IMR-90 (cell line): Measurements from ENCODE around the gene ROBO1. TPM values are rescaled to one million over a fixed set of nuclear protein-coding genes. Genes with fewer than 3 reads are reported as not detected.

Source experiments
- ATAC-seq: fragments of 200-7000 bp; cut with Tn5 transposase; 2 replicates; pipeline ENCODE4 v1.9.1; 2020; ENCODE audit warnings: low read depth, mild to moderate bottlenecking, moderate library complexity
- BruUV-seq: library from RNA; stranded (reverse); fragments of 400-500 nt; replicated peaks from 2 replicates; lab custom pipeline; 2021; lab: Mats Ljungman, UMichigan
- CTCF ChIA-PET: fragments of 300-600 bp; formaldehyde crosslinking; extraction: SDS; loops from one replicate; lab custom pipeline; 2021; ENCODE audit warnings: antibody characterized with exemption; lab: Yijun Ruan, JAX
- POLR2A ChIA-PET: fragments of 300-600 bp; sonication (Branson Sonifier 250); formaldehyde crosslinking; loops from one replicate; lab custom pipeline; 2022; ENCODE audit warnings: antibody characterized with exemption; ENCODE audit not compliant: unreplicated experiment; lab: Charles Lee
- DNase-seq: peaks from one replicate; pipeline ENCODE4 v3.0.0; 2013
- H2AFZ ChIP-seq: replicated peaks from 2 replicates; pipeline ENCODE3; 2013; ENCODE audit warnings: low read length, mild to moderate bottlenecking; ENCODE audit not compliant: poor library complexity
- H2AK5ac ChIP-seq: 2 replicates; pipeline ENCODE4 v1.6.1; 2013; ENCODE audit warnings: low read depth, low read length, inconsistent platforms
- H2AK9ac ChIP-seq: replicated peaks from 2 replicates; pipeline ENCODE3; 2013; ENCODE audit warnings: mild to moderate bottlenecking, low read depth, low read length, moderate library complexity; ENCODE audit not compliant: poor library complexity
- H2BK120ac ChIP-seq: 2 replicates; pipeline ENCODE4 v1.6.1; 2013; ENCODE audit warnings: low read depth, low read length, inconsistent platforms
- H2BK15ac ChIP-seq: 3 replicates; pipeline ENCODE4 v1.6.1; 2013; ENCODE audit warnings: low read depth, low read length, inconsistent platforms
- H2BK20ac ChIP-seq: 2 replicates; pipeline ENCODE4 v1.6.1; 2013; ENCODE audit warnings: low read depth, mild to moderate bottlenecking, inconsistent platforms, low read length, moderate library complexity
- H2BK5ac ChIP-seq: 2 replicates; pipeline ENCODE4 v1.6.1; 2013; ENCODE audit warnings: mild to moderate bottlenecking, low read depth, low read length, inconsistent platforms; ENCODE audit not compliant: poor library complexity, severe bottlenecking
- H3K14ac ChIP-seq: replicated peaks from 2 replicates; pipeline ENCODE4 v1.6.1; 2013; ENCODE audit warnings: low read depth, low read length, inconsistent platforms
- H3K18ac ChIP-seq: 2 replicates; pipeline ENCODE4 v1.6.1; 2013; ENCODE audit warnings: low read depth, low read length, control low read depth
- H3K23ac ChIP-seq: 2 replicates; pipeline ENCODE4 v1.6.1; 2013; ENCODE audit warnings: low read depth, low read length, inconsistent platforms
- H3K27ac ChIP-seq: 2 replicates; pipeline ENCODE4 v1.5.1; 2013; ENCODE audit warnings: mild to moderate bottlenecking, control low read depth, low read length; ENCODE audit not compliant: insufficient read depth
- H3K27me3 ChIP-seq: 2 replicates; pipeline ENCODE4 v1.6.1; 2013; ENCODE audit warnings: low read length; ENCODE audit not compliant: control insufficient read depth, insufficient read depth
- H3K36me3 ChIP-seq: 2 replicates; pipeline ENCODE4 v1.6.1; 2013; ENCODE audit warnings: low read length, mixed read lengths; ENCODE audit not compliant: control insufficient read depth, insufficient read depth
- H3K4ac ChIP-seq: 2 replicates; pipeline ENCODE4 v1.6.1; 2013; ENCODE audit warnings: low read depth, low read length, inconsistent platforms
- H3K4me1 ChIP-seq: 2 replicates; pipeline ENCODE4 v1.6.1; 2013; ENCODE audit warnings: low read length, mixed read lengths; ENCODE audit not compliant: control insufficient read depth, insufficient read depth
- H3K4me2 ChIP-seq: 2 replicates; pipeline ENCODE4 v1.6.1; 2013; ENCODE audit warnings: low read depth, mild to moderate bottlenecking, control low read depth, low read length, moderate library complexity
- H3K4me3 ChIP-seq: 2 replicates; pipeline ENCODE4 v1.5.1; 2013; ENCODE audit warnings: low read depth, mild to moderate bottlenecking, control low read depth, low read length, moderate library complexity; ENCODE audit not compliant: insufficient read depth
- H3K56ac ChIP-seq: 2 replicates; pipeline ENCODE4 v1.6.1; 2013; ENCODE audit warnings: low read length, inconsistent platforms; ENCODE audit not compliant: insufficient read depth; ENCODE audit errors: extremely low read depth
- H3K79me1 ChIP-seq, 2 experiments: 2 replicates each; pipeline ENCODE4 v1.6.1; 2013; ENCODE audit warnings: low read length in 2 of 2, inconsistent platforms in 1 of 2, low read depth in 1 of 2
- H3K9ac ChIP-seq: 2 replicates; pipeline ENCODE4 v1.6.1; 2013; ENCODE audit warnings: low read depth, low read length, control low read depth
- H3K9me1 ChIP-seq: 2 replicates; pipeline ENCODE4 v1.6.1; 2013; ENCODE audit warnings: low read length, inconsistent platforms; ENCODE audit not compliant: insufficient read depth
- H3K9me3 ChIP-seq: 2 replicates; pipeline ENCODE4 v1.6.1; 2013; ENCODE audit warnings: low read length; ENCODE audit not compliant: control insufficient read depth, insufficient read depth
- H4K20me1 ChIP-seq: 2 replicates; pipeline ENCODE4 v1.6.1; 2013; ENCODE audit warnings: low read length, inconsistent platforms; ENCODE audit not compliant: insufficient read depth
- H4K5ac ChIP-seq: 2 replicates; pipeline ENCODE4 v1.6.1; 2013; ENCODE audit warnings: mild to moderate bottlenecking, low read depth, low read length, control low read depth
- H4K8ac ChIP-seq, 2 experiments: 2 replicates each; pipeline ENCODE4 v1.6.1; 2013; ENCODE audit warnings: low read depth in 2 of 2, low read length in 2 of 2, control low read depth in 1 of 2, inconsistent platforms in 1 of 2
- H4K91ac ChIP-seq: 2 replicates; pipeline ENCODE4 v1.6.1; 2013; ENCODE audit warnings: low read depth, low read length, inconsistent platforms; ENCODE audit not compliant: insufficient read depth
- BHLHE40 ChIP-seq: fragments of 150-350 bp; IDR thresholded peaks from 2 replicates; pipeline ENCODE4 v1.6.1; 2016; ENCODE audit warnings: mild to moderate bottlenecking, low read depth, low read length
- CEBPB ChIP-seq: IDR thresholded peaks from 2 replicates; pipeline ENCODE4 v1.6.1; 2012; ENCODE audit warnings: low read depth, low read length, improper control_type of control experiment
- CTCF ChIP-seq: conservative IDR thresholded peaks from 2 replicates; pipeline ENCODE4 v1.5.1; 2012; ENCODE audit warnings: mild to moderate bottlenecking, low read depth, low read length, improper control_type of control experiment
- ELK1 ChIP-seq: fragments of 150-350 bp; IDR thresholded peaks from 2 replicates; pipeline ENCODE4 v1.6.1; 2016; ENCODE audit warnings: low read depth, mild to moderate bottlenecking, low read length, moderate library complexity, borderline replicate concordance
- FOS ChIP-seq: fragments of 150-350 bp; IDR thresholded peaks from 2 replicates; pipeline ENCODE4 v1.6.1; 2016; ENCODE audit warnings: low read depth, low read length
- MXI1 ChIP-seq: IDR thresholded peaks from 2 replicates; pipeline ENCODE4 v1.6.1; 2012; ENCODE audit warnings: low read depth, mild to moderate bottlenecking, low read length, moderate library complexity, borderline replicate concordance
- POLR2A ChIP-seq: IDR thresholded peaks from 2 replicates; pipeline ENCODE4 v1.6.1; 2012; ENCODE audit warnings: mild to moderate bottlenecking, low read depth, low read length
- RAD21 ChIP-seq: IDR thresholded peaks from 2 replicates; pipeline ENCODE4 v1.6.1; 2012; ENCODE audit warnings: low read length, improper control_type of control experiment
- RCOR1 ChIP-seq: IDR thresholded peaks from 2 replicates; pipeline ENCODE4 v1.6.1; 2012; ENCODE audit warnings: mild to moderate bottlenecking, low read length, improper control_type of control experiment; ENCODE audit not compliant: insufficient replicate concordance
- RFX5 ChIP-seq: IDR thresholded peaks from 2 replicates; pipeline ENCODE4 v1.8.0; 2012; ENCODE audit warnings: low read depth, mild to moderate bottlenecking, low read length, moderate library complexity
- SMC3 ChIP-seq: fragments of 150-350 bp; IDR thresholded peaks from 2 replicates; pipeline ENCODE4 v1.6.1; 2016; ENCODE audit warnings: low read depth, mild to moderate bottlenecking, antibody characterized with exemption, low read length, moderate library complexity
- WGBS, 2 experiments: methylation state at CpG; one replicate each; pipeline versions ENCODE4 v1.1.5 to v1.1.7; 2013; ENCODE audit warnings: missing lambda C conversion rate in 2 of 2; ENCODE audit not compliant: insufficient read length in 1 of 2; ENCODE audit errors: extremely low coverage in 2 of 2; 5-methylcytosine and 5-hydroxymethylcytosine counted together
- dilution Hi-C: fragments of 300-500 bp; cut with HindIII; formaldehyde crosslinking; loops from one replicate; pipeline ENCODE4 v1.14.3; 2018; ENCODE audit warnings: low sequenced_read_pairs; ENCODE audit not compliant: unreplicated experiment
- in situ Hi-C: fragments of 300-500 bp; cut with MboI; formaldehyde crosslinking; loops from 3 replicates; pipeline ENCODE4 v1.14.3; 2019; ENCODE audit warnings: low sequenced_read_pairs, inconsistent platforms, mixed read lengths
- intact Hi-C: fragments of 100-400 bp; cut with micrococcal nuclease; formaldehyde crosslinking; loops from 2 replicates; pipeline ENCODE4 v1.10.0; 2022
- polyA plus RNA-seq, 3 experiments: library from polyadenylated mRNA; depleted of rRNA; stranded (reverse); fragments of >200 nt; gene quantifications; 2 replicates each; pipeline ENCODE4 v1.2.3, GENCODE V29; 2012; ENCODE audit warnings: low replicate concordance in 1 of 3
- total RNA-seq: library from RNA; depleted of rRNA; stranded (reverse); fragments of >200 nt; gene quantifications from 2 replicates; pipeline ENCODE4 v1.2.3, GENCODE V29; 2012

The ROBO1 gene
- total and polyA plus RNA-seq, 2 of the 4 experiments (the other 2 are of a cell fraction), result 24.1 to 53.9 TPM

GRCh38 chr3:79406175-79406574 is 361.6 kb downstream of the ROBO1 start:
- intact Hi-C loops, result no loop called here
- Histone ChIP-seq H3K9me3 (no peaks in the 10 kb centered on the region), H3K4me1 (no peaks in the 10 kb centered on the region), H3K56ac (no peak overlapping the region), H3K79me1 (no peaks in the 10 kb centered on the region), H3K27me3 (no peaks in the 10 kb centered on the region), H2BK15ac (no peak overlapping the region), H2BK120ac (no peak overlapping the region), H3K14ac (no peak overlapping the region), H3K9me1 (no peaks in the 10 kb centered on the region), H3K36me3 (no peaks in the 10 kb centered on the region), H3K4me2 (no peak overlapping the region), H2BK5ac (no peak overlapping the region), H3K9ac (no peak overlapping the region), H2AFZ (no peak overlapping the region), H3K18ac (no peak overlapping the region), H3K4me3 (no peak overlapping the region), H3K23ac (no peak overlapping the region), H3K27ac (no peak overlapping the region), H2AK9ac (no peak overlapping the region), H4K91ac (no peak overlapping the region), H3K4ac (no peak overlapping the region), H4K5ac (no peak overlapping the region), H4K8ac (no peak overlapping the region), H4K20me1 (no peaks in the 10 kb centered on the region), H2AK5ac (no peak overlapping the region), H2BK20ac (no peak overlapping the region)
- in situ Hi-C loops, result no loop called here
- DNase-seq (no peak), ATAC-seq (no peak)
- no CpG with 5 or more reads among the region's 2 CpGs for WGBS, 2 experiments
- dilution Hi-C loops, result no loop called here
- TF ChIP-seq RFX5, result no peak
- no peak for TF ChIP-seq ELK1
- TF ChIP-seq SMC3, result no peak
- TF ChIP-seq RAD21, result no peak
- TF ChIP-seq BHLHE40, result no peak
- no peak for TF ChIP-seq MXI1
- TF ChIP-seq RCOR1, result no peak
- TF ChIP-seq CEBPB, result no peak
- TF ChIP-seq FOS, result no peak
- TF ChIP-seq CTCF, result no peak
- TF ChIP-seq POLR2A, result no peak
- BruUV-seq, result no TSS peak
- ChIA-PET CTCF (no interaction called here), POLR2A (no interaction called here)
